ACC112 (cell line): ENCODE data around the gene FOSL1.
A peak's percentile ranks its signal among the peaks of the same experiment; 100 is the strongest.
"Not testable (repeated sequence)": the region's sequence is repeated elsewhere in the genome, so short reads cannot be mapped to it uniquely, and the experiment has no call there.

Source experiments
- H2AFZ ChIP-seq: fragments of 200-600 bp; sonication (generic); one replicate; pipeline ENCODE4 v1.6.0; 2017; ENCODE audit warnings: antibody characterized with exemption, low read length; ENCODE audit not compliant: unreplicated experiment
- H3K27ac ChIP-seq: fragments of 200-600 bp; sonication (generic); 2 replicates; pipeline ENCODE4 v1.5.1; 2014; ENCODE audit warnings: low read depth, mild to moderate bottlenecking, antibody characterized with exemption, low read length, moderate library complexity
- H3K27me3 ChIP-seq: fragments of 200-600 bp; sonication (generic); 2 replicates; pipeline ENCODE4 v1.6.1; 2014; ENCODE audit warnings: mild to moderate bottlenecking, antibody characterized with exemption, low read length, moderate library complexity, mixed read lengths; ENCODE audit not compliant: insufficient read depth
- H3K36me3 ChIP-seq: fragments of 200-600 bp; sonication (generic); 2 replicates; pipeline ENCODE4 v1.6.1; 2016; ENCODE audit warnings: mild to moderate bottlenecking, antibody characterized with exemption, low read length, moderate library complexity, mixed read lengths; ENCODE audit not compliant: insufficient read depth
- H3K4me1 ChIP-seq: fragments of 200-600 bp; sonication (generic); one replicate; pipeline ENCODE4 v1.6.1; 2016; ENCODE audit warnings: low read length, mixed read lengths; ENCODE audit not compliant: insufficient read depth, unreplicated experiment, control insufficient read depth
- H3K4me3 ChIP-seq: fragments of 200-600 bp; sonication (generic); 2 replicates; pipeline ENCODE4 v1.5.1; 2014; ENCODE audit warnings: mild to moderate bottlenecking, low read depth, low read length
- H3K79me2 ChIP-seq: fragments of 200-600 bp; sonication (generic); one replicate; pipeline ENCODE4 v1.6.0; 2016; ENCODE audit warnings: low read length; ENCODE audit not compliant: control insufficient read depth, unreplicated experiment, insufficient read depth

The FOSL1 gene

GRCh38 chr11:65896034-65896999, 3.9 kb downstream of the FOSL1 start:
- H3K79me2 ChIP-seq = peaks cover 69% of the 10 kb centered on the region
- peak overlapping the region; percentile 85 for H3K4me3 ChIP-seq
- peaks cover 56% of the 10 kb centered on the region for H3K4me1 ChIP-seq

GRCh38 chr11:65895482-65895981, 4.7 kb downstream of the FOSL1 start:
- Histone ChIP-seq H2AFZ (no peak overlapping the region), H3K36me3 (peaks cover 40% of the 10 kb centered on the region), H3K79me2 (peaks cover 64% of the 10 kb centered on the region), H3K4me1 (peaks cover 49% of the 10 kb centered on the region), H3K27me3 (no peaks in the 10 kb centered on the region), H3K4me3 (peak overlapping the region; percentile 85), H3K27ac (peak overlapping the region; percentile 91)

More at GRCh38 chr11:65896034-65896999, 3.9 kb downstream of the FOSL1 start:
- Histone ChIP-seq H3K27me3 (no peaks in the 10 kb centered on the region), H3K36me3 (peaks cover 40% of the 10 kb centered on the region), H3K27ac (peak overlapping the region; percentile 91), H2AFZ (no peak overlapping the region)

DNA sequence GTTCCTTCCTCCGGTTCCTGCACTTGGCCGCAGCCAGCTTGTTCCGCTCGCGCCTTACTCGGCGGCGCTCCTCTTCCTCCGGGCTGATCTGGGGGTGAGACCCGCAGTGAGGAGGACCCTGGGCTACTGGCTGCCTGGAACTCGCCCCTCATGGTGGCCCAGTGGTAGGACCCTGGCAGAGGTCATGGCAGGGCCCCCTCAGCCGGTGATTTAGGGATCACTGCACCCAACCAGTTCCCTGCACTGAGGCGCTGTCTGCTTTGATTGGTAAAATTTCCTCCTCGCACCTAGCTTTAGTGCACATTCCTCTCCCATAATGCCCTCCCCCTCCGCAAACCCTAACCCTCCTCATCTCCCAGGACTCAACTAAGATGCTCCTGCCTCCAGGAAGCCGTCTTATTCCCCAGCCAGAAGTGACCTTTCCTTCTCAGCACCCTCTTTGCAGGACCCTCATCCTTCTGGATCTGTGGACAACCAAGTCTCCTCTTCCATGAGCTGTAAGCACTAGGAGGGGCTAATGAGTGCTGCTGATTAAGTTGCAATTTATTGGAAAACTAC, 6.1 kb downstream of the FOSL1 start:
- Histone ChIP-seq H3K36me3 (peaks cover 40% of the 10 kb centered on the region), H3K27me3 (no peaks in the 10 kb centered on the region), H3K27ac (peak overlapping the region; percentile 95), H2AFZ (no peak overlapping the region), H3K79me2 (peaks cover 54% of the 10 kb centered on the region), H3K4me1 (peaks cover 56% of the 10 kb centered on the region), H3K4me3 (peak overlapping the region; percentile 30; the same call in 1 of the 2 replicates)

- Histone ChIP-seq H2AFZ (no peak overlapping the region), H3K4me1 (peaks cover 56% of the 10 kb centered on the region), H3K36me3 (peaks cover 31% of the 10 kb centered on the region; the same call in 1 of the 2 replicates), H3K27ac (peak overlapping the region; percentile 95), H3K4me3 (peak overlapping the region; percentile 86), H3K79me2 (peaks cover 40% of the 10 kb centered on the region), H3K27me3 (no peaks in the 10 kb centered on the region)
Measured at GRCh38 chr11:65892661-65893317, 7.4 kb downstream of the FOSL1 start.

- Histone ChIP-seq H3K4me1 (peaks cover 52% of the 10 kb centered on the region), H3K27ac (peak overlapping the region; percentile 95), H3K79me2 (peaks cover 39% of the 10 kb centered on the region), H3K4me3 (peak overlapping the region; percentile 86), H3K36me3 (peaks cover 26% of the 10 kb centered on the region; the same call in 1 of the 2 replicates)
- not testable (repeated sequence) for H3K27me3 ChIP-seq, H2AFZ ChIP-seq
Measured at GRCh38 chr11:65892137-65892540, 8.0 kb downstream of the FOSL1 start.

DNA sequence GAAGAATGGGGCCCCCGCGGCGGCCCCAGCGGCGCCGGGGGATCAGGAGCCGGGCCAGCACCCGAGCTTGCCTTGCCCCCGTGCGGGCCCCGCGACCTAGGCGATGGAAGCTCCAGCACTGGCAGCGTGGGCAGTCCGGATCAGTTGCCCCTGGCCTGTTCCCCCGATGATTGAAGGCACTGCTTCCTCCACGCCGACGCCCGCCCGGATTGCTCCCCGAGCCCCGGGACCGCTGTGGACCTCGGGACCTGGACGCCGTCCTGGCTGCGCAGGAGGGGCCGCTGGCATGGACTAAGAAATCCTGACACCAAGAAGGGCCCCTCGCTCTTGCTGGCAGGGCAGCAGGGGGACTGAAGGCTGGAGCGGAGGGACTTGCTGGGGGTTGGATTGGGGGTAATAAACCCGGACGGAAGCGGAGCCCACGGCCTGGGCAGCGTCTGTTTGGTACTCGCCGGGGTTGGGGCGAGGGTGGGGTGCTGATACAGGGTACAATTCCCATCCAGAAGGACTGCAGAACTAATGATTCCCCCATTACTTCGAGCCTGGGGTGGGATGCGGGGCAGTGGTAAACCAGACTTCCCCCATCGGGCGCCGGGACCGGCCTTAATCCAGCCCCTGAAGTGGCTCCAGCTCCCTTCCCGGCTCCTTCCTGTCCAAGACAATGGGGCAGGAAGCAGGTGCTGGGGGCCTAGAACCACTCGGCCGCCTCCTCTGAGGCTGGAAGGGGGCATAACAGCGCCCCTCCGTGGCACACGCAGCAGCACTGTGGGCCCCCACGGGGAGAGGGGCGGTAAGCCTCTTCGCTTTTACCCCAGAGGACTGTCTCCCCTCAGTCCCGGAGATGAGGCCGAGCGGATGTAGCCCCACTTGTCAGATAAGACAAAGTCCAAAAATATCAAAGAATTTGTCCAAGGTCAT, 8.7 kb downstream of the FOSL1 start:
- Histone ChIP-seq H3K4me1 (peaks cover 52% of the 10 kb centered on the region), H3K27ac (peak overlapping the region; percentile 95), H3K36me3 (peaks cover 19% of the 10 kb centered on the region; the same call in 1 of the 2 replicates), H3K4me3 (peak overlapping the region; percentile 86), H3K27me3 (no peaks in the 10 kb centered on the region), H2AFZ (no peak overlapping the region), H3K79me2 (peaks cover 38% of the 10 kb centered on the region)

GRCh38 chr11:65890324-65891218, 9.6 kb downstream of the FOSL1 start, which contains the start of gene CCDC85B:
Gene CCDC85B (plus strand): TSS chr11:65890673. CDS start chr11:65890784, 111 bp downstream.
- peaks cover 45% of the 10 kb centered on the region for H3K4me1 ChIP-seq
- peaks cover 12% of the 10 kb centered on the region; the same call in 1 of the 2 replicates for H3K36me3 ChIP-seq
- H2AFZ ChIP-seq = no peak within 1 kb of the TSS
- peak within 1 kb of the TSS; percentile 86 for H3K4me3 ChIP-seq
- peak within 1 kb of the TSS; percentile 95 for H3K27ac ChIP-seq
- no peaks in the 10 kb centered on the region for H3K27me3 ChIP-seq
- H3K79me2 ChIP-seq = peaks cover 29% of the 10 kb centered on the region

GRCh38 chr11:65888163-65888814, 11.9 kb downstream of the FOSL1 start, which contains the start of gene FIBP:
Gene FIBP (minus strand): TSS chr11:65888471. CDS start chr11:65888418, 53 bp downstream.
- peak within 1 kb of the TSS; percentile 86 for H3K4me3 ChIP-seq
- H3K4me1 ChIP-seq = peaks cover 37% of the 10 kb centered on the region
- H3K36me3 ChIP-seq = peaks cover 12% of the 10 kb centered on the region; the same call in 1 of the 2 replicates
- H3K27ac ChIP-seq = peak within 1 kb of the TSS; percentile 95
- H3K79me2 ChIP-seq = peaks cover 19% of the 10 kb centered on the region
- no peak within 1 kb of the TSS for H2AFZ ChIP-seq
- H3K27me3 ChIP-seq = no peaks in the 10 kb centered on the region
